Measurements from ENCODE around the gene CNTNAP2.

DNA sequence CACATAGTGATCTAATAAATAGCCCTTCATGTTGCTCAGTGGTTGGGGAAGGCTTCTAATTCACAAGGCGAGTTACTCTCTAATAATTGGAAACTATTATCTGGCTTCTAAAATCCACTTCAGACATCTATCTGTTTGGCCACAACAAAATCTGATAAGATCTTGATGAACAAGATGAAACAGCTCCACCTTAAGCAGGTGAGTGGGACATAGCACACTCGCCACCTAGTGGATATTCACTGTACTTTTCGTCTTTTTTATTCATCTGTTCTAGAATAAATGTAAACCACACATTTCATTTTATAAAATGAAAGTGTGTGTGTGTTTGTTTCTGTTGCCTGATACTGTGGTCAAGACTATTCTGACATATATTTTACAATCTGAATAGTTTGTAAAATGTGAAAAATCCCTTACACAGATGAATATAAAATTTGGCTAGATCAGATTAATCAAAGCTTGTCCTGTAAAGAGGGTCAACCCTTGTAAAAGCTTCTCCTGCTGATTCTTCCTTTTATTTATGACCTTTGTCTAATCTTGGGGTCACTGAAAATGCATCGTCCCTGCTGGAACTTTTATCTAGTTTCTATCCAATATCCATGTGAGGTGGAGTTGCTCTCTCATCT lies 26.5 kb upstream of the CNTNAP2 start:
- TF ChIP-seq POLR2AphosphoS5 (IDR thresholded peaks at IDR 0.05; ENCODE audit: low read depth, low read length): no peak
- TF ChIP-seq POLR2A (IDR thresholded peaks at IDR 0.05; ENCODE audit: low read depth, low read length): no peak
- no peak for TF ChIP-seq TAF1 (IDR thresholded peaks at IDR 0.05; ENCODE audit: low read depth, low read length)
